HepG2 (cell line): ENCODE data around the gene ACER3. TPM values are rescaled to one million over a fixed set of nuclear protein-coding genes. Genes with fewer than 3 reads are reported as not detected.

Source experiments
- HMGA1 ChIP-seq: sonication (generic); formaldehyde crosslinking; conservative IDR thresholded peaks from 2 replicates; pipeline ENCODE4 v1.4.0; 2020; ENCODE audit warnings: missing genetic modification reagents
- MAZ ChIP-seq, 2 experiments: sonication (generic) in 1 of 2; formaldehyde crosslinking in 1 of 2; IDR thresholded peaks; 2 replicates each; pipeline versions ENCODE4 v1.5.0 to v1.6.1; 2012 to 2020; ENCODE audit warnings: low read depth in 2 of 2, mild to moderate bottlenecking in 2 of 2, borderline replicate concordance in 1 of 2, improper control_type of control experiment in 1 of 2, low read length in 1 of 2, missing genetic modification reagents in 1 of 2, moderate library complexity in 1 of 2
- TCF7 ChIP-seq: sonication (generic); IDR thresholded peaks from 2 replicates; pipeline ENCODE4 v1.6.1; 2016; ENCODE audit warnings: antibody characterized with exemption, low read depth
- polyA plus RNA-seq, 8 experiments: library from polyadenylated mRNA; depleted of rRNA in 3 of 8; stranded (reverse) in 7 of 8; unstranded in 1 of 8; fragments of >200 nt; fragmentation: Illumina TruSeq in 4 of 8; extraction: Trizol in 4 of 8; gene quantifications; 2 replicates each; pipeline versions ENCODE4 v1.2.1 to v1.2.3, GENCODE V29; 2011 to 2016; ENCODE audit warnings: low read depth in 4 of 8, missing spikeins in 1 of 8, mixed read lengths in 1 of 8; ENCODE audit not compliant: insufficient read depth in 1 of 8
- total RNA-seq, 5 experiments: library from RNA; depleted of rRNA; stranded (reverse); fragments of >200 nt; fragmentation: Illumina TruSeq; extraction: Trizol; gene quantifications; 2 replicates each; pipeline ENCODE4 v1.2.3, GENCODE V29; 2016; ENCODE audit warnings: low read depth in 1 of 5
- TF ChIP-seq, protein P1 (sequence below): sonication (generic); formaldehyde crosslinking; IDR thresholded peaks from 2 replicates; pipeline ENCODE4 v1.5.0; 2020; ENCODE audit warnings: mild to moderate bottlenecking, missing genetic modification reagents, borderline replicate concordance
- TF ChIP-seq, protein P2 (sequence below): sonication (generic); formaldehyde crosslinking; IDR thresholded peaks from 2 replicates; pipeline ENCODE4 v1.4.0; 2020; ENCODE audit warnings: mild to moderate bottlenecking, missing genetic modification reagents
- TF ChIP-seq, protein P3 (sequence below): sonication (generic); formaldehyde crosslinking; IDR thresholded peaks from 2 replicates; pipeline ENCODE4 v1.4.0; 2020; ENCODE audit warnings: missing genetic modification reagents, borderline replicate concordance
- TF ChIP-seq, protein P4 (sequence below): sonication (generic); formaldehyde crosslinking; conservative IDR thresholded peaks from 2 replicates; pipeline ENCODE4 v1.4.0; 2020; ENCODE audit warnings: mild to moderate bottlenecking, missing genetic modification reagents, moderate library complexity

The ACER3 gene
- total and polyA plus RNA-seq, 2 of the 13 experiments (the other 11 are each of a cell fraction or from before 2014, with no cell fraction given), result 6.0 to 9.8 TPM

DNA sequence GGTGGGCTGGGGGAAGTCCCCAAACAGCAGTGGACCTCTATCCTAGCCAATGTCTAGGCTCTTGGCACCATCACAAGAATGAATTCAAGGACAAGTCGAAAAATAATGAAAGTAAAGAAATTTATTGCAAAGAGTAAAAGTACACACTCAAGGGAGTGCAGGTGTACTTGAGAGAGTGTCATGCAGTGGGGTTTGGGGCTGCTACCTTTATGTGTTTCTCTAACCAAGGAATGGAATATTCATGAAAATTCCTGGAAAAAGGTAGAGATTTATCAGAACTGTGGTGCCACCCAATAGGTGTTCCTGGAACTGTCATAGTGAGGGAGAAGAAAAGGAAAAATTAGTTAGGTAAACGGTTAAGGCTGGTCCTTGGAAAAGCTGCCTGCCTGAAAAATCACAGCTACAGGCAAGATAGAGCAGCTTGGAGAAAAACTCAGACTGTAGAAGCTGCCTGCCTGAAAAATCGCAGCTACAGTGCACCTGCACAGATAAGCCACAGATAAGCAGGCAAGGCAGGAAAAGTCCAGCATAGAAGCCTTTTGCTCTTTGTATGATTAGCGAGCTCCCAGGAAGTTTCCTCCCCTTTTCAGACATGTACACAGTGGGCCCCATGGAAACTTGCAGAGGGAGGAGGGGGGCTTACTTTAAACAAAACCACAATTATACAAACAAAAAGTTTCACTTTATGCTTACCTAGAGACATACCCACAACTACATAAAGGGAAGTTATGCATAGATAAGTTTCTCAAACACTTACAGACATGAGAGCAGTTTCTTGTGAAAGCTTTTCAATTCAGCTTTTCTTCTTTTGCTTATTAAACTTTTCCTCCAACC, 102.1 kb downstream of the ACER3 start (continued):
- TF ChIP-seq, protein P1, sequence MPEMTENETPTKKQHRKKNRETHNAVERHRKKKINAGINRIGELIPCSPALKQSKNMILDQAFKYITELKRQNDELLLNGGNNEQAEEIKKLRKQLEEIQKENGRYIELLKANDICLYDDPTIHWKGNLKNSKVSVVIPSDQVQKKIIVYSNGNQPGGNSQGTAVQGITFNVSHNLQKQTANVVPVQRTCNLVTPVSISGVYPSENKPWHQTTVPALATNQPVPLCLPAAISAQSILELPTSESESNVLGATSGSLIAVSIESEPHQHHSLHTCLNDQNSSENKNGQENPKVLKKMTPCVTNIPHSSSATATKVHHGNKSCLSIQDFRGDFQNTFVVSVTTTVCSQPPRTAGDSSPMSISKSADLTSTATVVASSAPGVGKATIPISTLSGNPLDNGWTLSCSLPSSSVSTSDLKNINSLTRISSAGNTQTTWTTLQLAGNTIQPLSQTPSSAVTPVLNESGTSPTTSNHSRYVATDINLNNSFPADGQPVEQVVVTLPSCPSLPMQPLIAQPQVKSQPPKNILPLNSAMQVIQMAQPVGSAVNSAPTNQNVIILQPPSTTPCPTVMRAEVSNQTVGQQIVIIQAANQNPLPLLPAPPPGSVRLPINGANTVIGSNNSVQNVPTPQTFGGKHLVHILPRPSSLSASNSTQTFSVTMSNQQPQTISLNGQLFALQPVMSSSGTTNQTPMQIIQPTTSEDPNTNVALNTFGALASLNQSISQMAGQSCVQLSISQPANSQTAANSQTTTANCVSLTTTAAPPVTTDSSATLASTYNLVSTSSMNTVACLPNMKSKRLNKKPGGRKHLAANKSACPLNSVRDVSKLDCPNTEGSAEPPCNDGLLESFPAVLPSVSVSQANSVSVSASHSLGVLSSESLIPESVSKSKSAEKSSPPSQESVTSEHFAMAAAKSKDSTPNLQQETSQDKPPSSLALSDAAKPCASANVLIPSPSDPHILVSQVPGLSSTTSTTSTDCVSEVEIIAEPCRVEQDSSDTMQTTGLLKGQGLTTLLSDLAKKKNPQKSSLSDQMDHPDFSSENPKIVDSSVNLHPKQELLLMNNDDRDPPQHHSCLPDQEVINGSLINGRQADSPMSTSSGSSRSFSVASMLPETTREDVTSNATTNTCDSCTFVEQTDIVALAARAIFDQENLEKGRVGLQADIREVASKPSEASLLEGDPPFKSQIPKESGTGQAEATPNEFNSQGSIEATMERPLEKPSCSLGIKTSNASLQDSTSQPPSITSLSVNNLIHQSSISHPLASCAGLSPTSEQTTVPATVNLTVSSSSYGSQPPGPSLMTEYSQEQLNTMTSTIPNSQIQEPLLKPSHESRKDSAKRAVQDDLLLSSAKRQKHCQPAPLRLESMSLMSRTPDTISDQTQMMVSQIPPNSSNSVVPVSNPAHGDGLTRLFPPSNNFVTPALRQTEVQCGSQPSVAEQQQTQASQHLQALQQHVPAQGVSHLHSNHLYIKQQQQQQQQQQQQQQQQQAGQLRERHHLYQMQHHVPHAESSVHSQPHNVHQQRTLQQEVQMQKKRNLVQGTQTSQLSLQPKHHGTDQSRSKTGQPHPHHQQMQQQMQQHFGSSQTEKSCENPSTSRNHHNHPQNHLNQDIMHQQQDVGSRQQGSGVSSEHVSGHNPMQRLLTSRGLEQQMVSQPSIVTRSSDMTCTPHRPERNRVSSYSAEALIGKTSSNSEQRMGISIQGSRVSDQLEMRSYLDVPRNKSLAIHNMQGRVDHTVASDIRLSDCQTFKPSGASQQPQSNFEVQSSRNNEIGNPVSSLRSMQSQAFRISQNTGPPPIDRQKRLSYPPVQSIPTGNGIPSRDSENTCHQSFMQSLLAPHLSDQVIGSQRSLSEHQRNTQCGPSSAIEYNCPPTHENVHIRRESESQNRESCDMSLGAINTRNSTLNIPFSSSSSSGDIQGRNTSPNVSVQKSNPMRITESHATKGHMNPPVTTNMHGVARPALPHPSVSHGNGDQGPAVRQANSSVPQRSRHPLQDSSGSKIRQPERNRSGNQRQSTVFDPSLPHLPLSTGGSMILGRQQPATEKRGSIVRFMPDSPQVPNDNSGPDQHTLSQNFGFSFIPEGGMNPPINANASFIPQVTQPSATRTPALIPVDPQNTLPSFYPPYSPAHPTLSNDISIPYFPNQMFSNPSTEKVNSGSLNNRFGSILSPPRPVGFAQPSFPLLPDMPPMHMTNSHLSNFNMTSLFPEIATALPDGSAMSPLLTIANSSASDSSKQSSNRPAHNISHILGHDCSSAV (CRISPR knock-in tag), result no peak
- TF ChIP-seq HMGA1 (no peak), MAZ (IDR thresholded peaks at IDR 0.05; ENCODE audit: borderline replicate concordance, low read depth, low read length) (peak; percentile 24; the same call in 1 of the 2 replicates), MAZ (CRISPR knock-in tag; IDR thresholded peaks at IDR 0.05; ENCODE audit: low read depth) (no peak), TCF7 (peak; percentile 87)
- TF ChIP-seq, protein P2, sequence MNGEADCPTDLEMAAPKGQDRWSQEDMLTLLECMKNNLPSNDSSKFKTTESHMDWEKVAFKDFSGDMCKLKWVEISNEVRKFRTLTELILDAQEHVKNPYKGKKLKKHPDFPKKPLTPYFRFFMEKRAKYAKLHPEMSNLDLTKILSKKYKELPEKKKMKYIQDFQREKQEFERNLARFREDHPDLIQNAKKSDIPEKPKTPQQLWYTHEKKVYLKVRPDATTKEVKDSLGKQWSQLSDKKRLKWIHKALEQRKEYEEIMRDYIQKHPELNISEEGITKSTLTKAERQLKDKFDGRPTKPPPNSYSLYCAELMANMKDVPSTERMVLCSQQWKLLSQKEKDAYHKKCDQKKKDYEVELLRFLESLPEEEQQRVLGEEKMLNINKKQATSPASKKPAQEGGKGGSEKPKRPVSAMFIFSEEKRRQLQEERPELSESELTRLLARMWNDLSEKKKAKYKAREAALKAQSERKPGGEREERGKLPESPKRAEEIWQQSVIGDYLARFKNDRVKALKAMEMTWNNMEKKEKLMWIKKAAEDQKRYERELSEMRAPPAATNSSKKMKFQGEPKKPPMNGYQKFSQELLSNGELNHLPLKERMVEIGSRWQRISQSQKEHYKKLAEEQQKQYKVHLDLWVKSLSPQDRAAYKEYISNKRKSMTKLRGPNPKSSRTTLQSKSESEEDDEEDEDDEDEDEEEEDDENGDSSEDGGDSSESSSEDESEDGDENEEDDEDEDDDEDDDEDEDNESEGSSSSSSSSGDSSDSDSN (CRISPR knock-in tag), result no peak
- TF ChIP-seq, protein P3, sequence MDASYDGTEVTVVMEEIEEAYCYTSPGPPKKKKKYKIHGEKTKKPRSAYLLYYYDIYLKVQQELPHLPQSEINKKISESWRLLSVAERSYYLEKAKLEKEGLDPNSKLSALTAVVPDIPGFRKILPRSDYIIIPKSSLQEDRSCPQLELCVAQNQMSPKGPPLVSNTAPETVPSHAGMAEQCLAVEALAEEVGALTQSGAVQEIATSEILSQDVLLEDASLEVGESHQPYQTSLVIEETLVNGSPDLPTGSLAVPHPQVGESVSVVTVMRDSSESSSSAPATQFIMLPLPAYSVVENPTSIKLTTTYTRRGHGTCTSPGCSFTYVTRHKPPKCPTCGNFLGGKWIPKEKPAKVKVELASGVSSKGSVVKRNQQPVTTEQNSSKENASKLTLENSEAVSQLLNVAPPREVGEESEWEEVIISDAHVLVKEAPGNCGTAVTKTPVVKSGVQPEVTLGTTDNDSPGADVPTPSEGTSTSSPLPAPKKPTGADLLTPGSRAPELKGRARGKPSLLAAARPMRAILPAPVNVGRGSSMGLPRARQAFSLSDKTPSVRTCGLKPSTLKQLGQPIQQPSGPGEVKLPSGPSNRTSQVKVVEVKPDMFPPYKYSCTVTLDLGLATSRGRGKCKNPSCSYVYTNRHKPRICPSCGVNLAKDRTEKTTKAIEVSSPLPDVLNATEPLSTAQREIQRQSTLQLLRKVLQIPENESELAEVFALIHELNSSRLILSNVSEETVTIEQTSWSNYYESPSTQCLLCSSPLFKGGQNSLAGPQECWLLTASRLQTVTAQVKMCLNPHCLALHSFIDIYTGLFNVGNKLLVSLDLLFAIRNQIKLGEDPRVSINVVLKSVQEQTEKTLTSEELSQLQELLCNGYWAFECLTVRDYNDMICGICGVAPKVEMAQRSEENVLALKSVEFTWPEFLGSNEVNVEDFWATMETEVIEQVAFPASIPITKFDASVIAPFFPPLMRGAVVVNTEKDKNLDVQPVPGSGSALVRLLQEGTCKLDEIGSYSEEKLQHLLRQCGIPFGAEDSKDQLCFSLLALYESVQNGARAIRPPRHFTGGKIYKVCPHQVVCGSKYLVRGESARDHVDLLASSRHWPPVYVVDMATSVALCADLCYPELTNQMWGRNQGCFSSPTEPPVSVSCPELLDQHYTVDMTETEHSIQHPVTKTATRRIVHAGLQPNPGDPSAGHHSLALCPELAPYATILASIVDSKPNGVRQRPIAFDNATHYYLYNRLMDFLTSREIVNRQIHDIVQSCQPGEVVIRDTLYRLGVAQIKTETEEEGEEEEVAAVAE (CRISPR knock-in tag), result no peak
- TF ChIP-seq, protein P4, sequence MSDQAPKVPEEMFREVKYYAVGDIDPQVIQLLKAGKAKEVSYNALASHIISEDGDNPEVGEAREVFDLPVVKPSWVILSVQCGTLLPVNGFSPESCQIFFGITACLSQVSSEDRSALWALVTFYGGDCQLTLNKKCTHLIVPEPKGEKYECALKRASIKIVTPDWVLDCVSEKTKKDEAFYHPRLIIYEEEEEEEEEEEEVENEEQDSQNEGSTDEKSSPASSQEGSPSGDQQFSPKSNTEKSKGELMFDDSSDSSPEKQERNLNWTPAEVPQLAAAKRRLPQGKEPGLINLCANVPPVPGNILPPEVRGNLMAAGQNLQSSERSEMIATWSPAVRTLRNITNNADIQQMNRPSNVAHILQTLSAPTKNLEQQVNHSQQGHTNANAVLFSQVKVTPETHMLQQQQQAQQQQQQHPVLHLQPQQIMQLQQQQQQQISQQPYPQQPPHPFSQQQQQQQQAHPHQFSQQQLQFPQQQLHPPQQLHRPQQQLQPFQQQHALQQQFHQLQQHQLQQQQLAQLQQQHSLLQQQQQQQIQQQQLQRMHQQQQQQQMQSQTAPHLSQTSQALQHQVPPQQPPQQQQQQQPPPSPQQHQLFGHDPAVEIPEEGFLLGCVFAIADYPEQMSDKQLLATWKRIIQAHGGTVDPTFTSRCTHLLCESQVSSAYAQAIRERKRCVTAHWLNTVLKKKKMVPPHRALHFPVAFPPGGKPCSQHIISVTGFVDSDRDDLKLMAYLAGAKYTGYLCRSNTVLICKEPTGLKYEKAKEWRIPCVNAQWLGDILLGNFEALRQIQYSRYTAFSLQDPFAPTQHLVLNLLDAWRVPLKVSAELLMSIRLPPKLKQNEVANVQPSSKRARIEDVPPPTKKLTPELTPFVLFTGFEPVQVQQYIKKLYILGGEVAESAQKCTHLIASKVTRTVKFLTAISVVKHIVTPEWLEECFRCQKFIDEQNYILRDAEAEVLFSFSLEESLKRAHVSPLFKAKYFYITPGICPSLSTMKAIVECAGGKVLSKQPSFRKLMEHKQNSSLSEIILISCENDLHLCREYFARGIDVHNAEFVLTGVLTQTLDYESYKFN (CRISPR knock-in tag), result peak; percentile 91
